Mucosa of rectum (tissue), 2 donors: ENCODE results near the gene TCAIM.
"Not testable (repeated sequence)": the region's sequence is repeated elsewhere in the genome, so short reads cannot be mapped to it uniquely, and the experiment has no call there.

ENCODE experiments used
- H3K27ac ChIP-seq, 2 donors: one replicate each; pipeline ENCODE4 v1.7.0; 2013; ENCODE audit warnings: inconsistent platforms in 2 of 2, low read depth in 2 of 2, low read length in 2 of 2
- H3K27me3 ChIP-seq, 2 donors: one replicate each; pipeline ENCODE4 v1.7.0; 2013; ENCODE audit warnings: low read length in 2 of 2; ENCODE audit not compliant: control insufficient read depth in 2 of 2, insufficient read depth in 2 of 2
- H3K36me3 ChIP-seq, 2 donors: one replicate each; pipeline ENCODE4 v1.7.0; 2013; ENCODE audit warnings: low read length in 2 of 2; ENCODE audit not compliant: control insufficient read depth in 2 of 2, insufficient read depth in 2 of 2
- H3K4me1 ChIP-seq, 2 donors: one replicate each; pipeline ENCODE4 v1.7.0; 2013; ENCODE audit warnings: low read length in 2 of 2, mild to moderate bottlenecking in 1 of 2; ENCODE audit not compliant: control insufficient read depth in 2 of 2, insufficient read depth in 2 of 2
- H3K4me3 ChIP-seq, 2 donors: one replicate each; pipeline ENCODE4 v1.7.0; 2013; ENCODE audit warnings: low read length in 2 of 2
- H3K9ac ChIP-seq, 2 donors: one replicate each; pipeline ENCODE4 v1.7.0; 2013; ENCODE audit warnings: low read length in 2 of 2, low read depth in 1 of 2, mild to moderate bottlenecking in 1 of 2
- H3K9me3 ChIP-seq, 2 donors: one replicate each; pipeline ENCODE4 v1.7.0; 2013; ENCODE audit warnings: low read length in 2 of 2; ENCODE audit not compliant: control insufficient read depth in 2 of 2
- donor health status: healthy.
- donor health status: Normal muscosa, but diverticular disease.

TCAIM gene

GRCh38 chr3:44412365-44412764 is 73.8 kb downstream of the TCAIM start:
- Histone ChIP-seq H3K27ac (no peak overlapping the region), H3K9ac (no peak overlapping the region), H3K36me3 (no peaks in the 10 kb centered on the region), H3K27me3 (no peaks in the 10 kb centered on the region), H3K4me1 (no peaks in the 10 kb centered on the region), H3K4me3 (no peak overlapping the region), H3K9me3 (no peaks in the 10 kb centered on the region)

GRCh38 chr3:44414517-44415090 is 76.0 kb downstream of the TCAIM start:
- Histone ChIP-seq H3K9ac (no peak overlapping the region), H3K27ac (no peak overlapping the region), H3K36me3 (no peaks in the 10 kb centered on the region), H3K27me3 (no peaks in the 10 kb centered on the region), H3K9me3 (no peaks in the 10 kb centered on the region), H3K4me3 (no peak overlapping the region), H3K4me1 (no peaks in the 10 kb centered on the region)

GRCh38 chr3:44415421-44415820 is 76.9 kb downstream of the TCAIM start:
- no peak overlapping the region for H3K4me3 ChIP-seq
- H3K9ac ChIP-seq, result no peak overlapping the region
- no peaks in the 10 kb centered on the region for H3K4me1 ChIP-seq
- H3K27me3 ChIP-seq, result no peaks in the 10 kb centered on the region
- no peaks in the 10 kb centered on the region for H3K36me3 ChIP-seq
- no peaks in the 10 kb centered on the region for H3K9me3 ChIP-seq
- H3K27ac ChIP-seq, result no peak overlapping the region

- H3K36me3 ChIP-seq, result no peaks in the 10 kb centered on the region
- H3K27me3 ChIP-seq, result no peaks in the 10 kb centered on the region
- no peak overlapping the region for H3K9ac ChIP-seq
- no peaks in the 10 kb centered on the region for H3K9me3 ChIP-seq
- no peak overlapping the region for H3K4me3 ChIP-seq
- no peak overlapping the region for H3K27ac ChIP-seq
- H3K4me1 ChIP-seq, result no peaks in the 10 kb centered on the region
These were observed 77.8 kb downstream of the TCAIM start for GRCh38 chr3:44416031-44417030.

GRCh38 chr3:44418118-44418517 is 79.6 kb downstream of the TCAIM start:
- H3K27ac ChIP-seq, H3K9ac ChIP-seq, H3K27me3 ChIP-seq, H3K4me3 ChIP-seq, H3K9me3 ChIP-seq, H3K4me1 ChIP-seq, H3K36me3 ChIP-seq: not testable (repeated sequence)

GRCh38 chr3:44418549-44418948 is 80.0 kb downstream of the TCAIM start:
- H3K36me3 ChIP-seq, result no peaks in the 10 kb centered on the region
- H3K9me3 ChIP-seq, result no peaks in the 10 kb centered on the region
- H3K27me3 ChIP-seq, result no peaks in the 10 kb centered on the region
- H3K4me3 ChIP-seq, result no peak overlapping the region
- no peak overlapping the region for H3K9ac ChIP-seq
- no peak overlapping the region for H3K27ac ChIP-seq
- no peaks in the 10 kb centered on the region for H3K4me1 ChIP-seq

- no peaks in the 10 kb centered on the region for H3K4me1 ChIP-seq
- H3K4me3 ChIP-seq, result no peak overlapping the region
- no peaks in the 10 kb centered on the region for H3K27me3 ChIP-seq
- H3K9ac ChIP-seq, result no peak overlapping the region
- no peaks in the 10 kb centered on the region for H3K36me3 ChIP-seq
- H3K27ac ChIP-seq, result no peak overlapping the region
- no peaks in the 10 kb centered on the region for H3K9me3 ChIP-seq
These were observed 80.8 kb downstream of the TCAIM start for GRCh38 chr3:44419116-44419922.

GRCh38 chr3:44419923-44420650 is 81.5 kb downstream of the TCAIM start:
- no peaks in the 10 kb centered on the region for H3K9me3 ChIP-seq
- no peaks in the 10 kb centered on the region for H3K4me1 ChIP-seq
- H3K27me3 ChIP-seq, result no peaks in the 10 kb centered on the region
- H3K27ac ChIP-seq, result no peak overlapping the region
- no peaks in the 10 kb centered on the region for H3K36me3 ChIP-seq
- H3K4me3 ChIP-seq, result no peak overlapping the region
- H3K9ac ChIP-seq, result no peak overlapping the region

- no peak overlapping the region for H3K27ac ChIP-seq
- no peaks in the 10 kb centered on the region for H3K27me3 ChIP-seq
- H3K9ac ChIP-seq, result no peak overlapping the region
- no peaks in the 10 kb centered on the region for H3K9me3 ChIP-seq
- no peaks in the 10 kb centered on the region for H3K36me3 ChIP-seq
- no peak overlapping the region for H3K4me3 ChIP-seq
- no peaks in the 10 kb centered on the region for H3K4me1 ChIP-seq
These were observed 82.1 kb downstream of the TCAIM start for GRCh38 chr3:44420676-44421075.
